Smooth muscle cell of the brain vasculature (primary cell): ENCODE results near the gene INTS11.

ENCODE experiments used
- DNase-seq: peaks from one replicate; pipeline ENCODE4 v3.0.0-alpha.2; 2012; ENCODE audit warnings: low read depth, low spot score

The INTS11 gene

DNA sequence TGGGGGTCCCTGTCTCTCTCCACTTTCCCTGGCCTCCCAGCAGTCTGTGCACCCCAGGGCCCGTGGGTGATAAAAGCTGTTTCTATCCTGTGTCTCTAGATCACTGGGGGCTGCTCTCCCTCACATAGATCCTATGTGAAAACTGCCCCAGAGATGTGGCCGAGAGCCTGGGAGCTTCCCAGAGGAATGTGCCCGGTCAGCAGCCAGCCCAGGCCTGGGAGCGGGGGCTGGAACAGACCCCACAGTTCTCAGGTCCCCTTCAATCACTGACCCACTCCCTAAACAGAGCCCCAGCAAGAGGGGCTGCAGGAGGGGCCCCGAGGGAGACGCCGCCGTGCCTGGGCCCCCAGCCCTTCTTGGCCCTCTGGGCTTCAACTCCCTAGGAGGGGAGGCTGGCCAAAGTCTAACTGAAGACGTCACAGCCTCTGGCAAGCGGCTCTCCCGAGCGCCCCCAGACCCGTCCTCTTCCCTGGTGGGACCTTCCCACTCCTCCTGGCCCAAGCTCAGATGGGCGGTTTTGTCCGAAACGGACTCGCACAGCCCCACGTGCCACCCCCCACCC lies 33.5 kb upstream of the INTS11 start:
- no peak for DNase-seq

DNA sequence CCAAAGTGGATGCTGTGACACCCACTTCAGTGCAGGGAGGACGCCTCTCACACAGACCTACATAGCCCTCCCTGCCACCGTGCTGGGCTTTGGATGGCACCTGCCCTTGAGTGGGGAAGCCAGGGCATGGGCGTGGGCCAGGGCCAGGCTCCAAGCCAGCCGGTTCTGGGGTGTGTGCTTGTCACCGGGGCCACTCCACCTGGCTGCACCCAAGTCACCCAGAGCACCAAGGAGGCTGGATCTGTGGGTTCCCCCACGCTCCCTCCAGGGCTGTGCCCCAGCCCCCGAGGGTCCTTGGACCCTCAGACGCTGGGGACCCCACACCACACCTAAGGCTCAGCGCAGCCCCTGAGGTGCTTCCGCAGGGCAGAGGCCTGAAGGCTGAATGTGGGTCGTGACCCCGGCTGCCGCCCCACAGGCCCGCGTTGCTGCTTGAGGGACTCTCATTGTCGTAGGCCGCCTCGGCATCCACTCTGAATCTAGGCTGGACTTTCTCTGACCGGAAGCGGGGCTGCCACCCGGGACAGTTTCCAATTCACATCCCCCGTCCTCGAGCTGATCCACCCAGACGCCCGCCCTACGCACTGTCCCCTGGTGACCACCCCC lies 32.4 kb upstream of the INTS11 start:
- DNase-seq, result no peak

DNA sequence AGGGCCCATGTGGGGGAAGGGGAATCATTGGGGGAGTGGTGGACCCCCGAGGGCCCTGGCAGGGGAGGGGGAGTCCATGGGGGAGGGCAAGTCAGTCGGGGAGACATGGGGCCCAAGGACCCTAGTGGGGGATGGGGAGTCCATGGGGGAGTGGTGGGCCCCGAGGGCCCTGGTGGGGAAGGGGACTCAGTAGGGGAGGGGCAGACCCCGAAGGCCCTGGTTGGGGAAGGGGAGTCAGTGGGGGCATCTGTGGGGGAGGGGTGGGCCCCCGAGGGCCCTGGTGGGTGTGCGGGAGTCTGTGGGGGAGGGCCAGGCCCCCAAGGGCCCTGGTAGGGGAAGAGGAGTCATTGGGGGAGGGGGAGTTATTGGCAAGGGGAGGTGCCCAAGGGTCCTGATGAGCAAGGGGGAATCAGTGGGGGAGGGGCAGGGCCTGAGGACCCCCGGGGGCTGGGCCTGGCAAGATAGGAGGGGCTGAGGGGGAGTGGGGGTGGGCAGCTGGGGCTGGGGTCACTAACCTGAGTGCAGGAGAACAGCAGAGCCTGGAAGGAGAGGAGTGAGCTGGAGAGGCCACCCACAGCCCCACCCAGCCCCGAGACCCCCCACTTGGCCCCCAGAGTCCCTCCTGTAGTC lies 31.8 kb upstream of the INTS11 start:
- DNase-seq, result no peak

DNA sequence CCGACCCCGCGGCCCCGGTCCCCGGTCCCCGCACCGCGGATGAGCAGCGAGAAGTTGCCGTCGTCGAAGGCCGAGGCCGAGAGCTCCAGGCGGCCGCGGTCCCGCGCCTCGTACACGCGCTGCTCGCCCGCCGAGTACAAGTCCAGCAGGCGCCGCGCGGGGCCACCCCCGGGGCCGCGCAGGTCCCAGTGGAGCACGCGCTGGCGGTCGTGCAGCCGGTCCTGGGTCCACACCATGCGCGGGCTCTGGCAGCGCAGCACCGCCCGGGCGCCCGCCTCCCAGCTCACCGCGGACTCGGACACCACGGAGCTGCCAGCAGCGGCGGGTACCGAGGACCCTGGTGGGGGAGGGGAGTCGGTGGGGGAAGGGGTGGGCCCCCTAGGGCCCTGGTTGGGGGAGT lies 31.0 kb upstream of the INTS11 start:
- no peak for DNase-seq

DNA sequence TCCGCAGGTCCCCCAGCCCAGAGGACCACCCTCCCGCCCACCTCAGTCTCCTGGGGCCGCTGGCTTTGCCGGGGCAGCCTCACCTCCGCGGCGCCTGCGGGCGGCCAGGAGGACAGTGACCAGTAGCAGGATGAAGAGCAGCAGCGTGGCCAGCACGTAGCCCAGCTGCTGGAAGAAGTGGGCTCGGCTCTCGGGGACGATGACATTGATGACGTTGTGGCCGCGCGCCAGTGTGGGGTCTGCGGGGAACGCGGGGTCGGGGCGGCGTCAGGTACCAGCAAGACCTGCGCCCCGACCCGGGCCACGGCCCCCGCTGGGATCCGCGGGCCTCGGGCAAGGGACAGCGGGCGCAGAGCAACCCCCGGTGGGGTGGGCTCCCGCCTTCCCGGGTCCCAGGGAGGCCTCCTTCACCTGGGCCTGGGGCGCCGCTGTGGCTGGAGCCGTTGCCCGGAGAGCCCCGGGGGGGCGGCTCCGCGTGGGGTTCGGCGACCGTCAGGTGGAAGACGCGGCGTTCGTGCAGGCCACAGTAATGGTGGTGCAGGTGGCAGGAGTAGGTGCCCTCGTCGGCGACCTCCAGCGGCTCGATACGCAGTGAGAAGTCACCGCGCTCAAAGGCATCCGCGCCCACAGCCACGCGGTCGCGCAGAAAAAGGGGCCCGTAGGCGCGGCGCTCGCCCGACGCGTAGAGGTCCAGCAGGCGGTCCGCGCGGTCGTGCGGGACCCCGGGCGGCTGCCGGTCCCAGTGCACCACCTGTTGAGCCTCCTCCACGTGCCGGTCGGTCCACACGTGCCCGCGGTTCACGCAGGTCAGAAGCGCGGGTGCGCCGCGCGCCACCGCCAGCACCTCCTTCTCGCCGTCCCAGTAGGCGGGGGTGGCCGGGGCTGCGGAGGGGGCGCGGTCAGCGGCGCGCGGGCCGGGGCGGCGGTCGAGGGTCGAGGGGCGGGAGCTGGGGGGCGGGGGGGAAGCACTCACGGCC lies 30.1 kb upstream of the INTS11 start:
- DNase-seq, result no peak

DNA sequence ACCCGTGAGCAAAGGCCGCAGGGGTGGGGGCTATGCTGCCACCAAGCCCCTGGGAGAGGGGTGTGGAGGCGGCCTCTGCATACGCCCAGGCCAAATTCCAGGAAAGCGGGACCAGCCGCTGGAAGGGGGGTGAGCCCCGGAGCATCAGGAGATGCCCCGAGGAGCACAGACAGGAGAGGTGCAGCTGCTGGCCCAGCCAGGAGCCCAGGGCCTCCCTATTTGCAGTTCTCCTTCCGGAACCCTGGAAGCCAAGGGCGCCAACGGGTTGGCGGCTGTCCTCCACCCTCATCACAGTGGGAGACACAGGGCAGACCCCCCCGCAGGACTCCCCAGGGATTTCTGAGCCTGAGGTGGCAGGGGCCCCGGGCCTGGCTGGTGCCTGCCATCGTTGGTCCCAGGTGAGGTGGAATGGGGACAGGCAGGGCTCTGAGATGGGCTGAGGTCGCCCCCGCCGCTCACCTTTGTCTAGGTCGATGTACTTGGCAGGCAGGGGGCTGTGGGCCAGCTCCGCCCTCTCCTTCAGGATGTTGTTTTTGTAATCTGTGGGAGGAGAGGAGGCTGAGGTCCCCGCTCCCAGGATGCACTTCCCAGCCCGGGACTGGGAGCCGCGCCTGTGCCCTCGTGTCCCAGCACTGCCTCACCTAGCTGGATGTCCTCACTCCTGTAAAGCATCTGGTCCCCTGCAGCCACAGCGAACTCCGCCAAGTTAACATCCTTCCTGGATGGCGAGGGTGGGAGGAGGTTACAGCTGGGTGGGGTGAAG lies 29.1 kb upstream of the INTS11 start:
- DNase-seq, result no peak

DNA sequence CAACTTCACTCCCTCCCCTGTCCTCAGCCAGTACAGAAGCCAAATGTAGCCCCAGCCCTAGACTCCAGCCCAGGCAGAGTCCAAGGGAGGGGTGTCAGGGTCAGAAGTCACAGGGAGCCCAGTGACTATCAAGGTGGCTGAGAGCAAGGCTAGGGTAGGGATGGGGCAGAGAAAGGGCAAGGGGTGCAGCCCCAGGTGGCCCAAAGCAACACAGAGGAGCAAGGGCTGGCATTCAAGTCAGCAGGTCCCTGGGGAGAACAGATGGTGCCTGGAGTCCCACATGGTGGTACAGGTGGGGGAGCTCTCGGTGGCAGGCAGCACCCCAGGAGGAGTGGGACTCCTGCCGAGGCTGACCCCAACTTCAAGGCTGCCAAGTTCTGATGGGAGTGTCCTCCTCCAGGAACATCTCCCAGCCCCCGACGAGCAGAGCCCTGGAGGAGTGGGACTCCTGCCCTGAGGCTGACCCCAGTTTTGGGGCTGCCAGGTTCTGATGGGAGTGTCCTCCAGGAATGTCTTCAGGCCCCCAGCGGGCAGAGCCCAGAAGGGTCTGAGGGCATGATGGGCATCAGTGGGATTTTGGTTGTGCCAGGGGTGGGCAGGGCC lies 28.4 kb upstream of the INTS11 start:
- DNase-seq, result no peak

DNA sequence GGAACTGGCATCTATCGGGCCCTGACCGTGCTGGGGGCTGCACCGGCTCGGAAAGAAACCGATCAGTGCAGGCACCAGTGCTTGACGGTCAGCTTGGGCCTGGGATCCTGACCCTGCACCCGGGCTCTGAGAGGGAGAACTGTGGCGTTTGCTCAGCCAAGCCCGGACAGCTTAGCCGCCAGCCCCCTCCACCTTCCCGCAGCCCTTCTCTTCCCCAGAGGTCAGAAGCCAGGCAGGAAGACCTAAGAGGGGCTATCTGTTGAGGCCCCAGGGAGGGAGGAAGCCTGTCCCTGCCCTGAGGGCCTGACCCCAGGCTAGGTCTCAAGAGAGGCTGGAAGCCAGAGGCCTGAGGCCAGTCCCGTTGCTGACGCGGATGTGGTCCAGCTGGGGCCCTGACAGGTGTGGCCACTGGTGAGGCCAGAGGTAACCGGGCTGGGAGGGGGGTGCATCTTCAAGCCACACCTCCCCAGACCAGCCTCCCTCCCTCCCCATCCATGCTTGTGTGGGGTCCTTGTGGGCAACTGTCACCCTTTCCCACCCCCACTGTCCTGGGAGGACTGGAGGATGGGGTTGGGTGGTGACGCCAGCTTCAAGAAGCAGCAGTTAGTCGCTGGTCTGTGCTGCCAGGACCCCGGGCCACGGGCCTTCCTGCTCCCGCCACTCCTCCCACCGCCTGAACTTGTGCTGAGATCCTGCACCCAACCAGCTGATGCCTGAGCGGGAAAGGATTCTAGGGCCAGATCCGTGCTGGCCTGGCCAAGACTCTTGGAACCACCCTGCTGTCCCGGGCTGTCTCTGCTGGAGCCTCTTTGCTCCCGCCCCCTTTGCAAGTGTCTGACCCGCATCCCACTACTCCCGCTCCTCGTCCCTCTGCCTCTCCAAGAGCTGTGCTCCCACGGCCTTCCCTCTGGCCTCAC lies 27.3 kb upstream of the INTS11 start:
- DNase-seq, result no peak

DNA sequence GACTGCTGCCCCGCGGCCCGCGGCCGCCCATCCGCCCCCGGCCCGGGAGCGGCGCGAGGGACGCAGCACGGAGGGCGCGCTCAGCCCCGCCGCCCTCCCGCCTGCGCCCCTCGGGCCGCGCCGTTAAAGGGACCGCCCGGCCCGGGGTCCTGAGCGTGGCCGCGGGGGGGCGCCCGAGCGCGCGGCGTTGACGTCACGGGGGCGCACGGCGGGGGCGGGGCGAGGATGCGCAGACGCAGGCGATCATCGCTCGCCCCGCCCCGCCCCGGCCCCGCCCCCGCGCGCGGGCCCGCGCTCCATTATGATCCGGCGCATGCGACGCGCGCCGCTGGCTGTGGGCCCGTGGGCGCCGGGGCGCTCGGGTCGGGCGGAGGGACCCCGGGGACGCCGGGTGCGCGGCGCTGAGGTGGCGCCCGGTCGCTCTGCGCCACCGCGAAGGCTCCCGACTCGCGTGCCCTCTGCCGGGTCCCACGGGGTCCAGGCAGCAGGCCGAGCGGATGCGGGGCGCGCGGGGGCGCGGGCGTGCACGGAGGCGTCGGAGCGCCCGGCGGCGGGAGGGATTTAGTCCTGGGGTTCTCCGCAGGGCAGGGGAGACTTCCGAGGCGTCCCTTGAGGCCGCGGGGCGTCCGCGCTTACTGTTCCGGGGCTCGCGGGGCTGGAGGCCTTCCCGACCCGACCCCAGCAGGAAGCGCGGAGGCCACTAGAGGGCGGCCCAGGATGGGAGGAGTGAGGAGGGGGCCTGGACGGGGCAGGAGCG lies 25.0 kb upstream of the INTS11 start, which contains the start of gene DVL1:
Gene DVL1, minus strand, starts transcription at position 163 of the 757 bp plus-strand sequence. CDS start 353 bp downstream, outside the sequence.
- no peak for DNase-seq

DNA sequence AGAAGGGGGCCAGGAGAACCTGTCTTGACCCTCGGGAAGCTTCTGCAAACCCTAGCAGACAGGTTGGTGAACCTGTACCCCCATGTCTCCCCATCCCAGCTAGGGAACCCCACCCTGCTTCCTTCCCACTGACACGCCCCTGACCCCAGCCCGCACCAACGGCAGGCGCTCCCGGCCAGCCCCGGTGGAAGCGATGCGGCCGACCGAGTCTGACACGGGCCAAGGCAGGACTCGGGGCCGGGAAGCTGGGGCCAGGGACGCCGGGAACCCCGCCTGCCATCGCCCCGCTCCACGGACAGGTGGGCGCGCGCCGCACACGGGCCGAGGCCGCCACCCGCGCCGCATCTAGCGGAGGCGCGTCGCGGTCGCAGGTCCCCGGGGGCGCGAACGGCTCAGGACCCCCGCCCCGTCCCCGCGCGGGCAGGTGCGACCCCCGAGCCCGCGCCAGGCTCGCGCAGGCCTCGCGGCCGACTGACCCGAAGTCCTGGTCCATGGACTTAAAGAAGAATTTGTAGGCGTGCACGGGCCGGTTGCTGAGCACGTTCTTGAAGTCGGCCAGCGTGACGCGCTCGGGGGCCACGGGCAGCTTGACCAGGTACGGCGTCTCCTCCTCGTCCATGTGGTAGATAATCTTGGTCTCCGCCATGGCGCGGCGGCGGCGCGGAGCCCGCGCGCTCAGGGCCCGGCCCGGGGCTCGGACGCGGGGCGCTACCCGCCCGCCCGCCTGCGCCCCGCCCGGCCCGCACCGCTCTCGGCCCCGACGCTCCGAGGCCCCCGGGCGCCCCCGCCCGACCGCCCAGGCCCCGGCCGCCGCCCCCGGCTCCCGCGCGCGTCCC lies 24.2 kb upstream of the INTS11 start:
- DNase-seq, result no peak

DNA sequence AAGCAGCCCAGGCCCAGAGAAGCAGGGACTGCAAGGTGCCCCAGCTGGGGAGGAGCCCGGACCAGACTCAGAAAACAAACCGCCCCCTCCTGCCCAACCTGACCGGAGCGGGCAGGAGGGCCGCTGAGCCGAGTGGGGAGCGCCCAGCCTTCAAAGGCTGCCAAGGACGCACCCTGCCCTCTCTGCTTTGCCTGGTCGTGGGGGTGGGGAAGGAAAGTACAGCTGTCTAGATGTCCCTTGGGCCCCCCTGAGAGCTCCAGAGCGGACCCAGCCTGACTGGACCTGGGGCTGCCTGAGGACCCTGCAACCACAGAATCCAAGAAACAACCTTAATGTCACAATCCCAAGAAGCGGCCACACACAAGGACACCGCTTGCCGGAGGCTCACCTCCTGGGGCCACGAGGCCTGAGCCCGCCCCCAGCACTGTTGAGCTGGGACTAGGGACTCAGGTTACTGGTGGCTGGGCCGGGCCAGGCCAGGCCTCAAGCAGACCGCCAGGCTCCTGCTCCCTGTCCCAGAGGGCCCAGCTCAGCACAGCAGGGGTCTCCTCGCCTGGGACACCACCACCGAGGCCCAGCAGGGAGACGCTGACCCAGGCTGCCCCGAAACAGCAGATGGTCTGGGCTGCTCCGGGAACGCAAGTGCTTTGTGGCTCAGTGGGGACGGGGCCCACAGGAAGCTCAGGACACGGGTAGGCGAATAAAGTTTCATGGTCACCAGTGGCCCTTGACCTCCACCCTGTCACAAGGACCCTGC lies 23.4 kb upstream of the INTS11 start:
- DNase-seq, result no peak

DNA sequence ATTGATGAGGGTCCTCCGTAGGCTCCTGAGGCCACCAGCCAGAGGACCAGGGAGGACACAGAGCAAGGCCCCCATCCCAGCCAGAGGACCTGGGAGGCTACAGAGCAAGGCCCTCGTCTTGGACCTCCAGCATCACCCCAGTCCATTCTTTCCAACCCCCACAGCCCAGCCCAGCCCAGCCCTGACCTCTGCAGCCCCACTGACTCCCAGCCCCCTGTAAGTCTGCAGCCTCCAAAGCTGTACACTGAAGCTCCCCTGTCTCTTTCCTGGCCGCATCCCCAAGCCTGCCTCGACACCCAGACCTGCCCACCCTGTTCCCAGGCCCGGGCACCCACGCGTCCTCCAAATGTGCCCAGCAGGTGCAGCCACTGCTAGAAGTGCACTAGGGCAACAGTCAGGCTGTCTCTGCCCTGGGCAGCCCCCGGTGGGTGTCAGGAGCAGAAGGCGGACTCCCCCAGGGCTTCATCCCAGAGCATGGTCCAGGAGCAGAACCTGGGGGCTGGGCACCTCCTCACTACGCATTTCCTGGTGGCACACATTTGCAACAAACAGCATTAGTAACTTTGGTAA lies 22.7 kb upstream of the INTS11 start:
- DNase-seq, result no peak

DNA sequence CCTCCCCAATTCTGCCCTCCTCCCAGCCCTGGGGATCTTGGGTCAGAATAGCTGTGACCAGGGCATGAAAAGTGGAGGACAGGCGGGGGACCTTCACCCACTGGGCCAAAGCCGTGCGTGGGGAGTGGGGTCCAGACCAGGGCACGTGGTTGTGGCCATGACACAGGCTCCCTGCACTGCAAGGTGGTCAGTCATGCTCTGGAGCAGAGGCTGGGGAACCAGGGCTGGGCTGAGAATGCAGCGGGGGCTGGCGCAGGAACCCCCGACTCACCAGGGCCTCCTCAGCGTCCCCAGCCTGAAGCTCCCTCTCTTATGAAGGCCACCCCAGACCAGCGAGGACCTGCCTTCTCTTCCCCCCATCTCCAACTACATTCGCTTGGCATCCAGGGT lies 22.0 kb upstream of the INTS11 start:
- DNase-seq, result no peak

DNA sequence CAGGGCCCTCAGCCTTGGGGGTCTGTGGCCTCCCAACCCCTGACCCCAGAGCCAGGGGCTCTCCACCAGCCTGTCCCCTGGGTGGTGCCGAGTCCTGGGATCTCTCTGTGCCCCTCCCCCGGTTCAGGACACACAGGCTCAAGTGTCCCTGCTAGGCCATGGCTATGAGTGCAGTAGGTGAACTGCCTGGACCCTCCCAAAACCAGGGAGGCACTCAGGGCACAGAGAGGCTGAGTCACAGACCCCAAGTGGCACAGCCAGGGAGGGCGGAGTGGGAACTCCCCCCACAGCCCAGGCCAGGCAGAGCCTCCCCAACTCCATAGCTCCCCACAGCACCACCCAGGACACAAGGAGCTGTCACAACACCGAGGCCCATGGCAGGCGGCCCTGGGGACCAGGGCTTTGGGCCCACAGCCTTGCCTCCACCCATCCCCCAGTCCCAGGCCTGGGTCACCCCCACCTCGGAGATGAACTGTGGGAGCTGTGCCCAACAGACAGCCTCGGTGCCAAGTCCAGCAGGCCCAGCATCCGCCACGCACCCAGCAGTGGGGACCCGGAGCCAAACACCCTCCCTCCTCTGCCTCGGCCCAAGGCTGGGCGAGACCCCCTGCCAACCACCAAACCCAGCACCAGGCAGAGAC lies 21.5 kb upstream of the INTS11 start:
- no peak for DNase-seq

DNA sequence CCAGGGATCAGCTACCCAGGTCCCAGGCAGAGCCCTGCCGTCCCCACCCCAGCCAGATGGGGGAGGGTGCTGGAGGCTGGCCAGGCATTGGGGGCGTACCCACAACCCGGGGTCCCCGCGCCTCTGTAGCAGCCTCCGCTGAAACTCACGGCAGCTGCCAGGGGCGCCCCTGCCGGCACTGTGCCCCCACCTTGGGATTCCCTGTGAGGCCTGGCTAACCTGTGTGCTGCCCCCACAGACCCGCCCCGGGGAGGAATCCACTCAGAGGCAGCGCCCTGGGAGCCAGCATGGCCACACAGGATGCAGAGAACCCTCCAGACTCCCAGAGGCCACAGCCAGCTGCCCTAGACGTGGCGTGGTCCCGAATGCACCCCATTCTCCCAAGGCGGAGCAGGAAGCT lies 20.9 kb upstream of the INTS11 start:
- no peak for DNase-seq

DNA sequence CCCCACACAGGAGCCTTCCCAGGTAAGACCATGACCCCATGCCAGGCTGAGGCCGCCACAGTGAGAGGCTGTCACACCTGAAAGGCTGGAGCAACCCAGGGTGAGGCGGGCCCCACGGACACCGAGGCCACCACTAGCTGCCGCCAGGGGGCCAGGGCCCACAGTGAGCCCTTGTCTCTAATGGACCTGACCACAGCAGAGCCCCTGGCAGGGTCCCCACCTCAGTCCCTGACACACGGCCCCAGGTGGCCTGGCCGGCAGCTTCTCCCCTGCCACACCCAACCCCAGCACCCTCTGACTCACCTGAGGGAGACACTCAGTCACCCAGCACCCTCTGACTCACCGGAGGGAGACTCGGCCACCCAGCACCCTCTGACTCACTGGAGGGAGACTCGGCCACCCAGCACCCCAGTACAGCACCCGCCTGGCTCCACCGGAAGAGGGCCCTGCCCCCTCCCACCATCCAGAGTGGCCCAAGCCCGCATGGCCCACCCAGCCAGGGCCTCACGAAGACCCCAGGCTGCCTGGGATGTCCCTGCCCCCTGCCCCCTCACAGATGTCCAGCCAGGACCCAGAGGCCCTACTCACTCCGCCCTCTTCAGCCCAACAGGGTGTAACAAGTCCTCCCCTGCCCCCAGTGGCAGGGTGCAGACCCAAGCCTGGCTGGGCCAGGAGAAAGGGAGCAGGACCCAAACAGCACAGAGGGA lies 20.3 kb upstream of the INTS11 start:
- DNase-seq, result no peak
